Activated naive CD4-positive, alpha-beta T cell treated with anti-CD3 and anti-CD28 coated beads for 36 hours (primary cell): Measurements from ENCODE around the gene ZBTB22. TPM values are rescaled to one million over a fixed set of nuclear protein-coding genes. Genes with fewer than 3 reads are reported as not detected.

Source experiments
- CTCF ChIA-PET: fragments of 350-600 bp; sonication (Branson Sonifier 250); formaldehyde crosslinking; loops from one replicate; lab custom pipeline; 2021; ENCODE audit warnings: antibody characterized with exemption; lab: Charles Lee
- DNase-seq: peaks from one replicate; pipeline ENCODE4 v3.0.0-alpha.2; 2020
- H3K27ac Mint-ChIP-seq: one replicate; pipeline ENCODE4 v1.8.0; 2021; ENCODE audit warnings: mild to moderate bottlenecking, mixed read lengths
- H3K27me3 Mint-ChIP-seq: one replicate; pipeline ENCODE4 v1.8.0; 2021; ENCODE audit warnings: low read depth, mixed read lengths
- H3K36me3 Mint-ChIP-seq: one replicate; pipeline ENCODE4 v1.8.0; 2021; ENCODE audit warnings: low read depth, mixed read lengths
- H3K4me1 Mint-ChIP-seq: one replicate; pipeline ENCODE4 v1.8.0; 2021; ENCODE audit warnings: low read depth, mixed read lengths
- H3K4me3 Mint-ChIP-seq: one replicate; pipeline ENCODE4 v1.8.0; 2021; ENCODE audit warnings: mild to moderate bottlenecking, moderate library complexity, mixed read lengths
- H3K9me3 Mint-ChIP-seq: one replicate; pipeline ENCODE4 v1.8.0; 2021; ENCODE audit warnings: mixed read lengths
- intact Hi-C: fragments of 100-400 bp; cut with micrococcal nuclease; formaldehyde crosslinking; loops from one replicate; pipeline ENCODE4 v1.15.1; 2023
- total RNA-seq, 2 experiments: library from RNA; stranded (reverse); gene quantifications; one replicate each; pipeline ENCODE4 v1.2.3, GENCODE V29; 2021

Gene ZBTB22
- total RNA-seq, 2 experiments from 2014 or later, result 8.8 to 9.0 TPM

- H3K9me3 Mint-ChIP-seq, result no peaks in the 10 kb centered on the region
- intact Hi-C loops, result loop anchor here (1.0 to 10.0 kb wide), 10 partner anchors 9 to 469 kb away; partner anchors contain the start of genes CUTA, PSMB8 and VPS52
- H3K27ac Mint-ChIP-seq, result peak within 1 kb of the TSS; percentile 99
- peak; percentile 91 for DNase-seq
- H3K4me1 Mint-ChIP-seq, result peaks cover 62% of the 10 kb centered on the region
- H3K36me3 Mint-ChIP-seq, result peaks cover 35% of the 10 kb centered on the region
- H3K27me3 Mint-ChIP-seq, result no peaks in the 10 kb centered on the region
- H3K4me3 Mint-ChIP-seq, result peak within 1 kb of the TSS; percentile 99
- CTCF ChIA-PET, result interaction anchor here (0.6 to 3.2 kb wide), 5 partner anchors 25 to 117 kb away, joined by 3 to 29 read pairs (median 6); partner anchors contain the start of genes B3GALT4, PFDN6 and WDR46
Measured at GRCh38 chr6:33313709-33314514, 3.6 kb downstream of the ZBTB22 start, which contains the start of gene TAPBP. TAPBP (minus strand) TSS chr6:33314078; CDS start chr6:33314041, 37 bp downstream.

DNA sequence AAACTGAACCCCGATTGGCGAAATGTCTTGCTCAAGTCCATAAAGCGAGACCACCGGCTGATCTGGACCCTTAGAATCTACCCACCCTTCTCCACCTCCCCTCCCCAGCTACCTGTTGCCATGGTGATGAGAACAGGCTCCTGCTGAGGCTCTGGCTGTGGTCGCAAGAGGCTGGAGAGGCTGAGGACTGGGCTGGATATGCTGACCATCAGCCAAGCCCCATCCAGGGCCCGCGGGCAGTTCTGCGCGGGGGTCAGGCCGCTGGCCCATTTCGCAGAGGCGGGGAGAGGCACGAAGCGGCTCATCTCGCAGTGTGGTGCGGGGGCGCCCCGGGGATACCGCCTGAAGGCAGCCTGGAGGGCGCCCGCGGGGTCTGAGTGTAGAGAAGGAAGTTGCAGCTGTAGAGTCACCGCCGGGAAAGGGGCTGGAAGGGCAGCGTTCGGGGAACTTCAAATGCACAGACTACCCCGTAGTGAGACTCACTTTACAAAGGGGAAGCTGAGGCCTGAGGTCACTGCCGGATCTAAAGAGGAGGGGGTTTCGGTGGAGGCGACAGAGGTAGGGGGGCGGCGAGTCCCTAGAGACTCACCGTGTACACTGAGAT lies 4.3 kb downstream of the ZBTB22 start:
- DNase-seq, result peak; percentile 77
- CTCF ChIA-PET, result interaction anchor here (0.6 to 3.2 kb wide), 5 partner anchors 24 to 118 kb away, joined by 3 to 29 read pairs (median 6); partner anchors contain the start of genes B3GALT4, PFDN6 and WDR46
- Mint-ChIP-seq H3K27me3 (no peaks in the 10 kb centered on the region), H3K36me3 (peaks cover 37% of the 10 kb centered on the region), H3K4me3 (peak overlapping the region; percentile 99), H3K27ac (peak overlapping the region; percentile 99), H3K9me3 (no peaks in the 10 kb centered on the region), H3K4me1 (peaks cover 61% of the 10 kb centered on the region)
- intact Hi-C loops, result loop anchor here (2.0 to 10.0 kb wide), 4 partner anchors 106 to 468 kb away; partner anchors contain the start of genes CUTA and PSMB8

DNA sequence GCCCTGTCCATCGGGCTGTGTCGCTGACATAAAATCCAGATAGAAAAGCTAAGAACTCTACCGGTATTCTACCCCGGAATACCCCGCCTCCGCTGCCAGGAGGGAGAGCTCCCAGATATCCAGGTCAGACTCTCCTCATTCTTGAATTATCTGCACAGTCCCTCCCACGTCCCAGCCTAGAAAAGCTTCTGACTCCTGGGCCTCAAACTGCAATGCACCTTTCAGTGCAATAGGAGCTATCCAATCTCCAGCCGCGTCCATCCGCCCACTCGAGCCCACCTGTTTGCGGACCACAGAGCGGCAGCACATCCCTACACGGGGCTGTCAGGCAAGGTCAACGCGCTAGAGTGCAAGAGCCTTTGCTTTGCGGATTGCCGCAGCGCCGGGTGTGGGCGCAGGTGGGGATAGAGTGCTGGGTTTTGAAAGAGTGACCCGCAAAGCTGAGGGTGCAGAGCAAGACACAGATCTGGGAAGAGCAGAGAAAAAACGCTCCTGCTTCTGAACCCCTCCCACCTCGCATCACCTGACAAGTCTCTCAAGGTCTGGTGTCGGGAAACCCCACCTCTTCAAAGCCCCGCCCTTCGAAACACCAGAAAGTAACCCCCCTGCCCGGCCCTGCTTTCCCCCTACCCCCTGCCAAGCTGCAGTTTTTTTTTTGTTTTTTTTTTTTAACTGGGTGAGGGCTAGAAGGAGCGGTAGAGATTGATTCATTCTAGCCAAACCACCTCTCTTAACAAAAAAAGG lies 5.0 kb downstream of the ZBTB22 start:
- Mint-ChIP-seq H3K36me3 (peaks cover 37% of the 10 kb centered on the region), H3K9me3 (no peaks in the 10 kb centered on the region), H3K4me1 (peaks cover 56% of the 10 kb centered on the region), H3K4me3 (peak overlapping the region; percentile 99), H3K27me3 (no peaks in the 10 kb centered on the region), H3K27ac (peak overlapping the region; percentile 99)
- DNase-seq, result peak; percentile 92
- CTCF ChIA-PET, result interaction anchor here (0.9 to 3.2 kb wide), 8 partner anchors 12 to 113 kb away, joined by 3 to 29 read pairs (median 6); partner anchors contain the start of genes B3GALT4, PFDN6 and WDR46
- intact Hi-C loops, result loop anchor here (2.0 to 10.0 kb wide), 4 partner anchors 106 to 468 kb away; partner anchors contain the start of genes CUTA and PSMB8

DNA sequence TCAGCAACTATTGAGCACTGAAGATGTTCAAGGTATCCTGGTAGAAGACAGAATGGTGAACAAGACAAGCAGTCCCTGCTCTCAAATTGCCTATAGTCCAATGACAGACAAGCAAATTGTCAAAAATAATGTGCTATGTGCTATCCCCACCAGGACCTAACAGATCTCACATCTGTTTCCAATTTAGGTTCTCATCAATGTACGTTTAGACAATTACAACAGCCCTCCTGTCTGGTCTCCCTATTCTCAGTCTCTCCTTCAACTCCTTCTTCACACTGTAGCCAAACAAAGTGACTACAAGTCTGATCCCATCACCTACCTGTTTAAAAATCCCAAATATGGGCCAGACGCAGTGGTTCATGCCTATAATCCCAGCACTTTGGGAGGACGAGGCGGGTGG lies 11.2 kb downstream of the ZBTB22 start:
- Mint-ChIP-seq H3K27ac (peak overlapping the region; percentile 1), H3K27me3 (no peaks in the 10 kb centered on the region), H3K4me1 (peaks cover 37% of the 10 kb centered on the region)

DNA sequence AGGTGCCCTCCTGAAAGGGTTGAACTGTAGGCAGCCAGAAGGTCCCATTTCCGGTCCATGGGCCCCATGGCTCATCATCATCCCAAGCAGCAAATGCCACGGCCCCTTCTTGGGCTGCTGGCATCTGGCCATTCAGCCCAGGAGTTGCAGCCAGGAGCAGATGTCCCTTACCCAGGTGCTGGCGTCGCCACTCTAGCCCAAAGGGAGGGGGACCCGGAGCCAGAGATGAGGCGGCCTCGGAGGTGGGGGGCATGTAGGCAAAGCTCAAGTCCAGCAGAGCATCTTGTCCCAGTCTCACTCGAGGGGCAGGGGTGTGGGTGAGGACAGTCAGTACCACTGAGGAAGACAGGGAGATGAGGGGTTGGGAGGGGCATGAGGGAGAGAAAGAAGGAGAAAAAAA lies 12.5 kb downstream of the ZBTB22 start:
- Mint-ChIP-seq H3K36me3 (peaks cover 34% of the 10 kb centered on the region), H3K4me3 (no peak overlapping the region), H3K4me1 (peaks cover 40% of the 10 kb centered on the region), H3K27me3 (no peaks in the 10 kb centered on the region), H3K9me3 (no peaks in the 10 kb centered on the region), H3K27ac (peak overlapping the region; percentile 30)
- intact Hi-C loops, result no loop called here
- DNase-seq, result no peak
- CTCF ChIA-PET, result no interaction called here

More for the DNA sequence above, 11.2 kb downstream of the ZBTB22 start:
- intact Hi-C loops, result no loop called here
- peaks cover 27% of the 10 kb centered on the region for H3K36me3 Mint-ChIP-seq
- CTCF ChIA-PET, result no interaction called here
- DNase-seq, result no peak
- H3K9me3 Mint-ChIP-seq, result no peaks in the 10 kb centered on the region
- H3K4me3 Mint-ChIP-seq, result no peak overlapping the region

DNA sequence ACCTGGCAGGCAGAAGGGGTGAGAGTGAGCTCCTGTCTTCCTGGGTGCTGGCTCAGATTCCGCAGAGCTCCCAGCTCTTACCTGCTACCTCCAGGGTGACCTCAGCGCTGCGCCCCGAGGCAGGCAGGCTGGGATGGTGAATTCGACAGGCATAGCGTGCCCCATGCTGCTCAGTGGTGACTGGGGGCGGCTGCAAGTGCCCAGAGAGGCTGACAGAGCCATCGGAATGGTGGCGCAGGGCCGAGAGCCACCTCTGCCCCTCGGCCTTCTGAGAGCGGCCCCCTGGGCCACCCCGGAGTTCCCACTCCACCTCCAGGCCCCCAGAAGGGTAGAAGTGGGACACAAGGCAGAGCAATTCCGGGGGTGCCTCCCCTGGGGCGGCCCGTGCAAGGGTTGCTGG lies 13.3 kb downstream of the ZBTB22 start:
- H3K27ac Mint-ChIP-seq, result peak overlapping the region; percentile 65
- no peak for DNase-seq
- H3K27me3 Mint-ChIP-seq, result no peaks in the 10 kb centered on the region
- intact Hi-C loops, result no loop called here
- no peak overlapping the region for H3K4me3 Mint-ChIP-seq
- CTCF ChIA-PET, result no interaction called here
- peaks cover 44% of the 10 kb centered on the region for H3K4me1 Mint-ChIP-seq
- no peaks in the 10 kb centered on the region for H3K9me3 Mint-ChIP-seq
- H3K36me3 Mint-ChIP-seq, result peaks cover 42% of the 10 kb centered on the region

DNA sequence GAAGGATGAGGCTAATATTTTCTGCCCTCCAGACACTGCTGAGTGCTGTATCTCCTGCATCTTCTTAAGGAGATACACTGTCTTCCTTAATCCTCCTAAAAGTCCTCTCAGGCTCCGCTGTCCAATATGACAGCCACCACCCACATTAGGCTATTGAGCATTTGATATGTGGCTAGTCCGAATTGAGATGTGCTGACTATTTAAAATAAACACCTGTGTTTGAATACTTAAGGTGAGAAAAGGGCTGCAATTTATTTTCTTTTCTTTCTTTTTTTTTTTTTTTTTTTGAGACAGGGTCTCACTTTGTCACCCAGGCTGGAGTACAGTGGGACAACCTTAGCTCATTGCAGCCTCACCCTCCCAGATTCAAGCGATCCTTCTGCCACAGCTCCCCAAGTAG lies 15.7 kb downstream of the ZBTB22 start:
- Mint-ChIP-seq H3K4me1 (peaks cover 44% of the 10 kb centered on the region), H3K27ac (no peak overlapping the region), H3K27me3 (no peaks in the 10 kb centered on the region), H3K9me3 (no peaks in the 10 kb centered on the region), H3K36me3 (peaks cover 33% of the 10 kb centered on the region), H3K4me3 (no peak overlapping the region)
- intact Hi-C loops, result no loop called here
- CTCF ChIA-PET, result interaction anchor here (1.9 kb wide), 1 partner anchor 9 kb away, joined by 5 read pairs; no protein-coding TSS in a partner anchor
- no peak for DNase-seq

DNA sequence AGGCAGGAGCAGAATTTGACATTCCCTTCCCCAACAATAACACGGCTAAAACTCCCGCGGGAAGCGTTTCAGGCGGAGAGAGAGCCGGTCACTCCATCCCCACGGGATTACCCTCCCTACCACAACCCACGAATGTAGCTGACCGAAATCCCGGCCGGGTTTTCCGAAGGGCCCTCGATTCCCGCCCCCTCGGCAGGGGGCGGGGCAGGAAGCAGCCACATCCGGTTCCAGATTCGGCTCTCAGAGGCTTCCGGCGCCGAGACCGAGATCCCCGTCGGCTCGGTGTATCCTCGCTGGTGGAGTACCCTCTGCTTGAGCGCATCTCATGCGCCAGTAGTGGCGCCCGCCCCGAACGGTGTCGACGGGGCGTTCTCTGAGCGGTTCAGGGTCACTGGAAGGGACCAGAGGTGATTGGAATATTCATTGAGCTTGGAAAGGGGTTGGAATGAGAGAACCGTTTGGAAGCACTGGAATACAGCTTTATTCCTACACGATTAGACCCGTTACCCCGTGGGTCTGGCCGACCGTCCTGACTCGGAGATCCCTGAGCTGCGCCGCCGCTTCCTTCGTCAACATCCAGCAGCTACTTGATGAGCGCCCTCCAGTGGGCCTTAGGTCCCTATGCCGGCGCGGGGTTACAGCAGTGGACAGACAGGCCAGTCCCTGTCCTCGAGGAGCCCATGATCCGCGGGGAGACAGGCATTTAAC lies 18.2 kb downstream of the ZBTB22 start:
- CTCF ChIA-PET, result interaction anchor here (0.6 to 1.7 kb wide), 8 partner anchors 10 to 49 kb away, joined by 3 to 13 read pairs (median 4); partner anchors contain the start of genes RPS18, VPS52 and WDR46
- H3K27me3 Mint-ChIP-seq, result no peaks in the 10 kb centered on the region
- intact Hi-C loops, result loop anchor here (1.0 to 2.0 kb wide), 8 partner anchors 15 to 111 kb away; partner anchors contain the start of genes B3GALT4, PHF1, RXRB and SLC39A7
- peaks cover 26% of the 10 kb centered on the region for H3K36me3 Mint-ChIP-seq
- H3K4me1 Mint-ChIP-seq, result peaks cover 29% of the 10 kb centered on the region
- H3K4me3 Mint-ChIP-seq, result peak overlapping the region; percentile 85
- peak; percentile 96 for DNase-seq
- H3K9me3 Mint-ChIP-seq, result no peaks in the 10 kb centered on the region
- H3K27ac Mint-ChIP-seq, result peak overlapping the region; percentile 98

GRCh38 chr6:33298773-33299236 lies 18.7 kb downstream of the ZBTB22 start, which contains the start of gene RGL2:
RGL2 (minus strand) TSS chr6:33298942; CDS start chr6:33298610, 332 bp downstream.
- H3K4me3 Mint-ChIP-seq, result peak within 1 kb of the TSS; percentile 85
- H3K36me3 Mint-ChIP-seq, result peaks cover 24% of the 10 kb centered on the region
- DNase-seq, result peak; percentile 77
- intact Hi-C loops, result loop anchor here (1.0 to 2.0 kb wide), 9 partner anchors 10 to 112 kb away; partner anchors contain the start of genes B3GALT4, PFDN6, PHF1 and RXRB
- peak within 1 kb of the TSS; percentile 98 for H3K27ac Mint-ChIP-seq
- peaks cover 28% of the 10 kb centered on the region for H3K4me1 Mint-ChIP-seq
- H3K27me3 Mint-ChIP-seq, result no peaks in the 10 kb centered on the region
- H3K9me3 Mint-ChIP-seq, result no peaks in the 10 kb centered on the region
- CTCF ChIA-PET, result interaction anchor here (0.6 to 1.7 kb wide), 7 partner anchors 10 to 49 kb away, joined by 3 to 13 read pairs (median 4); partner anchors contain the start of genes RPS18, VPS52 and WDR46

DNA sequence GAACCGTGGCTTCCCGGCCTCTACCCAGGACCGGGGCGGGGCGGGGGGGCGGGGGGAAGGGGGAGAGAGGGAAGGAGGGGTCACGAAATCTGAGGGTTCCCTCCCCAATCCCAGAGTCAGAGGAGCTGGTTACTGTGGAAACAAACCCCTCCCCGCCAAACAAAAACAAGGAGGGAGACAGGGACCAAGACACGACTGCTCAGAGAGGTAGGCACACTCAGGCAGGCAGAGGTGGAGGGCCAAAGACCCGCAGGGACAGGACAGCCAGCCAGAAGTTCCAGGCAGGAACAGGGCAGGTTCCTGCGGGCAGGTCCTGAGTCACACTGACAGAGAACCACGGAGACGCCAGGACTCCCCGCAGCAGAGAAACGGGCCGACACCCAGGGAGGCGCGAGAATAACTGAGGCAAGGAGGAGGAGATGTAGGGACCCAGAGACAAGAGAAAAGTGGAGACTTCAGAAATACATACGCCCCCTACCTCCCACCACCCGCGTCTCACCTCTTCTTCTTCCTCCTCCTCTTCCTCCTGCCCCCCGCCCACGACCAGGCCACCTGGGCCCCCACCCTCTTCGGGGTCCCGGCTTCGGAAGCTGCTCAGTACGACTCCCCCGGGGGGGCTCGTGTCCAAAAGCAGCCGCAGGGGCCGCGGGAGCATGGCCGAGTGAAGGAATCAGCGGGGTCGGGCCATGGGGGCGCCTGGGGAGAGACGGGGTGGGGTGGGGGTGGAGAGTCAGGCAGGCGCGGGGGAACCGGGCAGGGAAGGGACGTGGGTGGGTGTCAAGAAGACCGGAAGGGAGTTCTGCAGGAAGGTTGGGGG lies 19.4 kb downstream of the ZBTB22 start:
- H3K4me1 Mint-ChIP-seq, result peaks cover 25% of the 10 kb centered on the region
- CTCF ChIA-PET, result interaction anchor here (1.0 to 1.7 kb wide), 4 partner anchors 13 to 46 kb away, joined by 4 to 13 read pairs (median 5); partner anchors contain the start of genes RPS18 and VPS52
- H3K27me3 Mint-ChIP-seq, result no peaks in the 10 kb centered on the region
- H3K36me3 Mint-ChIP-seq, result peaks cover 21% of the 10 kb centered on the region
- intact Hi-C loops, result loop anchor here (1.0 to 2.0 kb wide), 3 partner anchors 9 to 113 kb away; partner anchors contain the start of genes PFDN6, PHF1 and WDR46
- peak overlapping the region; percentile 85 for H3K4me3 Mint-ChIP-seq
- H3K27ac Mint-ChIP-seq, result peak overlapping the region; percentile 98
- DNase-seq, result peak; percentile 74
- H3K9me3 Mint-ChIP-seq, result no peaks in the 10 kb centered on the region
